Hair follicle dermal papilla cell (primary cell): ENCODE measurements around the gene AHCTF1. TPM values are rescaled to one million over a fixed set of nuclear protein-coding genes. Genes with fewer than 3 reads are reported as not detected.

Experiments used
- small RNA-seq: library from RNA; depleted of rRNA; stranded (forward); fragments of <200 nt; gene quantifications from one replicate; pipeline ENCODE3, GENCODE V24; 2012
- total RNA-seq: library from RNA; depleted of rRNA; stranded (reverse); fragments of >200 nt; gene quantifications from 2 replicates; pipeline ENCODE4 v1.2.3, GENCODE V29; 2012

AHCTF1 gene
- total RNA-seq = 26.7 and 34.7 TPM in 2 replicates

GRCh38 chr1:246931549-246932365 is at the start of gene AHCTF1:
Gene AHCTF1, minus strand, starts transcription at chr1:246931948. Its CDS starts 13,578 bp downstream, at chr1:246918370.

Small RNA genes lying within 50 kb of the gene (small RNA-seq; reads per million reads assigned to genes)
- gene AC113174.1 (not detected), gene RF00402 (not detected)

Other genes starting within 250 kb of the AHCTF1 start
- 30.8 and 35.7 TPM in 2 replicates for gene SCCPDH, start 207.5 kb downstream of the AHCTF1 start, total RNA-seq
- gene ZNF695, start 76.1 kb upstream of the AHCTF1 start, total RNA-seq = 0.81 and 1.5 TPM in 2 replicates
- 3.0 and 4.4 TPM in 2 replicates for gene ZNF670, start 146.9 kb upstream of the AHCTF1 start, total RNA-seq
- 5.6 and 10.5 TPM in 2 replicates for gene ZNF669, start 172.4 kb upstream of the AHCTF1 start, total RNA-seq
- 39.0 and 57.4 TPM in 2 replicates for gene ZNF124, start 240.1 kb upstream of the AHCTF1 start, total RNA-seq